Endodermal cell (in vitro differentiated cells): Measurements from ENCODE around the gene ATXN7. TPM values are rescaled to one million over a fixed set of nuclear protein-coding genes. Genes with fewer than 3 reads are reported as not detected.

ENCODE experiments used
- DNase-seq: peaks from one replicate; pipeline ENCODE4 v3.0.0-alpha.2; 2017
- H3K27ac ChIP-seq: 2 replicates; pipeline ENCODE4 v1.5.1; 2013; ENCODE audit warnings: mild to moderate bottlenecking, low read depth, low read length, moderate library complexity
- H3K27me3 ChIP-seq: 2 replicates; pipeline ENCODE4 v1.6.1; 2013; ENCODE audit warnings: mild to moderate bottlenecking, low read length, moderate library complexity; ENCODE audit not compliant: insufficient read depth, control insufficient read depth, poor library complexity, severe bottlenecking
- H3K36me3 ChIP-seq: 2 replicates; pipeline ENCODE4 v1.7.0; 2013; ENCODE audit warnings: mild to moderate bottlenecking, low read length, moderate library complexity; ENCODE audit not compliant: control insufficient read depth, insufficient read depth
- H3K4me1 ChIP-seq: one replicate; pipeline ENCODE4 v1.7.0; 2013; ENCODE audit warnings: low read length; ENCODE audit not compliant: control insufficient read depth, insufficient read depth
- H3K4me3 ChIP-seq: 2 replicates; pipeline ENCODE4 v1.5.1; 2013; ENCODE audit warnings: mild to moderate bottlenecking, low read length, moderate library complexity
- H3K9ac ChIP-seq: 2 replicates; pipeline ENCODE4 v1.6.1; 2013; ENCODE audit warnings: mild to moderate bottlenecking, low read length, moderate library complexity; ENCODE audit not compliant: poor library complexity, severe bottlenecking; ENCODE audit errors: extremely low read depth
- H3K9me3 ChIP-seq: 2 replicates; pipeline ENCODE4 v1.6.1; 2013; ENCODE audit warnings: mild to moderate bottlenecking, low read length, moderate library complexity; ENCODE audit not compliant: control insufficient read depth
- H3K27ac Mint-ChIP-seq: 2 replicates; pipeline ENCODE4 v1.8.0; 2020; ENCODE audit warnings: mixed read lengths
- H3K27me3 Mint-ChIP-seq: 2 replicates; pipeline ENCODE4 v1.8.0; 2021; ENCODE audit warnings: mild to moderate bottlenecking, mixed read lengths; ENCODE audit not compliant: insufficient read depth
- H3K36me3 Mint-ChIP-seq: 2 replicates; pipeline ENCODE4 v1.8.0; 2020; ENCODE audit warnings: low read depth, mixed read lengths
- H3K4me1 Mint-ChIP-seq: 2 replicates; pipeline ENCODE4 v1.8.0; 2020; ENCODE audit warnings: mixed read lengths
- H3K4me3 Mint-ChIP-seq: 2 replicates; pipeline ENCODE4 v1.8.0; 2020; ENCODE audit warnings: mild to moderate bottlenecking, moderate library complexity, mixed read lengths
- H3K9me3 Mint-ChIP-seq: 2 replicates; pipeline ENCODE4 v1.8.0; 2020; ENCODE audit warnings: mild to moderate bottlenecking, mixed read lengths
- CTCF ChIP-seq: fragments of 200-600 bp; sonication (generic); conservative IDR thresholded peaks from 2 replicates; pipeline ENCODE4 v1.5.0; 2021; ENCODE audit warnings: antibody characterized with exemption, mild to moderate bottlenecking
- WGBS, 2 experiments: methylation state at CpG; one replicate each; pipeline versions ENCODE4 v1.1.5 to v1.1.7; 2013; ENCODE audit warnings: missing lambda C conversion rate in 2 of 2, mixed read lengths in 1 of 2; ENCODE audit not compliant: insufficient coverage in 1 of 2, insufficient read length in 1 of 2; 5-methylcytosine and 5-hydroxymethylcytosine counted together
- total RNA-seq, 2 donors: library from RNA; stranded (reverse); fragmentation: NEBNext Ultra II Directional in 1 of 2; extraction: Animal tissue kit (Norgen Biotek cat#: 25700) in 1 of 2; gene quantifications; 2 replicates in 1 of 2; 3 replicates in 1 of 2; pipeline ENCODE4 v1.2.1, GENCODE V29; 2021

ATXN7 gene
- total RNA-seq, 2 donors from 2014 or later = 28.1 to 28.8 TPM

- H3K9ac ChIP-seq = no peak overlapping the region
These were observed 165.1 kb downstream of the ATXN7 start for GRCh38 chr3:64028754-64029153.

GRCh38 chr3:64029287-64029686, 165.6 kb downstream of the ATXN7 start:
- Mint-ChIP-seq H3K27me3 (no peaks in the 10 kb centered on the region), H3K27ac (no peak overlapping the region), H3K36me3 (no peaks in the 10 kb centered on the region), H3K4me1 (peaks cover 18% of the 10 kb centered on the region), H3K9me3 (peaks cover 11% of the 10 kb centered on the region), H3K4me3 (no peak overlapping the region)
- no peak overlapping the region for H3K9ac ChIP-seq
- peaks cover 18% of the 10 kb centered on the region for H3K9me3 ChIP-seq
- no peak overlapping the region for H3K27ac ChIP-seq
- no peak for TF ChIP-seq CTCF
- H3K4me3 ChIP-seq = no peak overlapping the region
- H3K4me1 ChIP-seq = no peaks in the 10 kb centered on the region
- H3K27me3 ChIP-seq = no peaks in the 10 kb centered on the region
- no peak for DNase-seq
- WGBS, 2 experiments = 78 to 95% methylated on average over 3 to 4 of the region's 4 CpGs
- H3K36me3 ChIP-seq = no peaks in the 10 kb centered on the region

More at GRCh38 chr3:64028754-64029153, 165.1 kb downstream of the ATXN7 start:
- peaks cover 12% of the 10 kb centered on the region for H3K9me3 ChIP-seq
- WGBS, 2 experiments = 91 to 100% methylated on average over 1 to 3 of the region's 3 CpGs
- H3K4me3 ChIP-seq = no peak overlapping the region
- Mint-ChIP-seq H3K9me3 (peaks cover 5% of the 10 kb centered on the region), H3K36me3 (no peaks in the 10 kb centered on the region), H3K27ac (no peak overlapping the region), H3K4me3 (no peak overlapping the region), H3K27me3 (no peaks in the 10 kb centered on the region), H3K4me1 (peaks cover 19% of the 10 kb centered on the region)
- TF ChIP-seq CTCF = no peak
- H3K4me1 ChIP-seq = no peaks in the 10 kb centered on the region
- H3K27me3 ChIP-seq = no peaks in the 10 kb centered on the region
- no peaks in the 10 kb centered on the region for H3K36me3 ChIP-seq
- DNase-seq = no peak
- H3K27ac ChIP-seq = no peak overlapping the region

GRCh38 chr3:64030741-64031140, 167.1 kb downstream of the ATXN7 start:
- H3K27ac Mint-ChIP-seq = peak overlapping the region; percentile 59
- 8 to 9% methylated on average over 13 to 16 of the region's 16 CpGs for WGBS, 2 experiments
- peak; percentile 94 for TF ChIP-seq CTCF
- peaks cover 12% of the 10 kb centered on the region for H3K9me3 Mint-ChIP-seq
- no peaks in the 10 kb centered on the region for H3K27me3 Mint-ChIP-seq
- Histone ChIP-seq H3K27ac (no peak overlapping the region), H3K4me3 (no peak overlapping the region), H3K27me3 (no peaks in the 10 kb centered on the region), H3K9me3 (peaks cover 25% of the 10 kb centered on the region), H3K9ac (no peak overlapping the region), H3K36me3 (no peaks in the 10 kb centered on the region), H3K4me1 (no peaks in the 10 kb centered on the region)
- H3K36me3 Mint-ChIP-seq = no peaks in the 10 kb centered on the region
- peak; percentile 94 for DNase-seq
- peaks cover 18% of the 10 kb centered on the region for H3K4me1 Mint-ChIP-seq
- H3K4me3 Mint-ChIP-seq = no peak overlapping the region
